Colonic mucosa (tissue), 4 donors: ENCODE measurements around the gene MAPKAPK3. TPM values are rescaled to one million over a fixed set of nuclear protein-coding genes. Genes with fewer than 3 reads are reported as not detected.
"Not testable (repeated sequence)": the region's sequence is repeated elsewhere in the genome, so short reads cannot be mapped to it uniquely, and the experiment has no call there.

Experiments used
- DNase-seq: peaks from one replicate; pipeline ENCODE4 v3.0.0-alpha.2; 2020
- H3K27ac ChIP-seq: fragments of 200-600 bp; one replicate; pipeline ENCODE4 v1.8.0; 2021
- H3K27me3 ChIP-seq: fragments of 200-600 bp; one replicate; pipeline ENCODE4 v1.8.0; 2021
- H3K36me3 ChIP-seq: fragments of 200-600 bp; one replicate; pipeline ENCODE4 v1.8.0; 2021
- H3K4me1 ChIP-seq: fragments of 200-600 bp; one replicate; pipeline ENCODE4 v1.8.0; 2021; ENCODE audit warnings: mild to moderate bottlenecking
- H3K4me3 ChIP-seq: fragments of 200-600 bp; one replicate; pipeline ENCODE4 v1.8.0; 2021
- H3K9ac ChIP-seq, 2 donors: one replicate each; pipeline ENCODE4 v1.7.0; 2013; ENCODE audit warnings: control low read depth in 2 of 2, low read depth in 2 of 2, low read length in 2 of 2
- H3K9me3 ChIP-seq: fragments of 200-600 bp; one replicate; pipeline ENCODE4 v1.8.0; 2021
- intact Hi-C: fragments of 100-400 bp; cut with DNase I; formaldehyde crosslinking; loops from one replicate; pipeline ENCODE4 v1.14.1; 2022
- total RNA-seq, 2 donors: library from RNA; stranded (reverse); fragmentation: NEBNext Ultra II Directional in 1 of 2; extraction: Animal tissue kit (Norgen Biotek cat#: 25700) in 1 of 2; gene quantifications; one replicate each; pipeline ENCODE4 v1.2.1, GENCODE V29; 2021
- TF ChIP-seq, protein P1 (sequence below): fragments of 200-600 bp; IDR thresholded peaks from one replicate; pipeline ENCODE4 v1.8.0; 2022; ENCODE audit warnings: antibody characterized with exemption, mild to moderate bottlenecking
- donor health status: healthy.
- donor health status: DM: no; HTN: no; CAD: no.
- donor health status: DM: no; HTN: no; CAD: no.

Gene MAPKAPK3
- total RNA-seq, 2 donors from 2014 or later = 27.3 to 45.1 TPM

DNA sequence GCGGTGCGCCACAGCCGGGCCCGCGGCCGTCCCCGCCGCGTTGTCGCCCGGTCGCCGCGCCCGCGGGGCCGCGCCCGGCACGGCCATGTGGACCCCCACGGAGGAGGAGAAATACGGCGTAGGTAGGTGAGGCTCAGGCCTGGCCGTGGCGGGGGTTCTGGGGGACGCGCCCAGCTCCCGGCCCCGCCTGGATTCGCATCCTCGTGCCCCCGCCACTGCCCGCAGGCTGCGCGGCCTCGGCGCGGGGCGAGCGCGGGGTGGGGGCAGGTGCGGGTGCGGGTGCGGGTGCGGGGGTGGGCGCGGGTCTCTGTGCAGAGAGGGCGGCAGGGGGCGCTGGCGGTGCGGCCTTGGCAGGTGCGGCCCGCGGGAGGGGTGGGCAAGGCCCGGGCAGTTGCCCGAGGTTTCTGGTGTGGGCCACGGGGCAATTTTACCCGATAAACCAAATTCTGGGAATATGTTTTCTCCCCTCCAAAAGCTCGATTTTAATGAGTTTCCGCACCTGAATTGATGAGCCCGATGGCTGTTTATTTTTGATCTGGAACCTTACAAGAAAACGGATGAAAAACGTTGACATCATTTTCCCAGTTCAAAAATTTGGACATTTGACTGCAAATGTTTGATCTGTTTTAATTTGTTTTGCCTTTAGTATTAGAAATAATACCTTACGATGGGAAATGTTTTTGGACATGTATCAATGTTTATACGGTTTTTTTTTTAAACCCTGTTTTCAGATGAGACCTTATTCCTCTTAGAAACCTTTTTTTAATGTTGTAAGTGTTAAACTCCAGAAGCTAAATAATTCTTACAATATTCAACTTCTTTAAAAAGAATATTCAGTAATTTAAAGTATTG is 58.5 kb downstream of the MAPKAPK3 start:
- no peak for DNase-seq
- no peaks in the 10 kb centered on the region for H3K4me1 ChIP-seq
- H3K9me3 ChIP-seq = no peaks in the 10 kb centered on the region
- TF ChIP-seq, protein P1, sequence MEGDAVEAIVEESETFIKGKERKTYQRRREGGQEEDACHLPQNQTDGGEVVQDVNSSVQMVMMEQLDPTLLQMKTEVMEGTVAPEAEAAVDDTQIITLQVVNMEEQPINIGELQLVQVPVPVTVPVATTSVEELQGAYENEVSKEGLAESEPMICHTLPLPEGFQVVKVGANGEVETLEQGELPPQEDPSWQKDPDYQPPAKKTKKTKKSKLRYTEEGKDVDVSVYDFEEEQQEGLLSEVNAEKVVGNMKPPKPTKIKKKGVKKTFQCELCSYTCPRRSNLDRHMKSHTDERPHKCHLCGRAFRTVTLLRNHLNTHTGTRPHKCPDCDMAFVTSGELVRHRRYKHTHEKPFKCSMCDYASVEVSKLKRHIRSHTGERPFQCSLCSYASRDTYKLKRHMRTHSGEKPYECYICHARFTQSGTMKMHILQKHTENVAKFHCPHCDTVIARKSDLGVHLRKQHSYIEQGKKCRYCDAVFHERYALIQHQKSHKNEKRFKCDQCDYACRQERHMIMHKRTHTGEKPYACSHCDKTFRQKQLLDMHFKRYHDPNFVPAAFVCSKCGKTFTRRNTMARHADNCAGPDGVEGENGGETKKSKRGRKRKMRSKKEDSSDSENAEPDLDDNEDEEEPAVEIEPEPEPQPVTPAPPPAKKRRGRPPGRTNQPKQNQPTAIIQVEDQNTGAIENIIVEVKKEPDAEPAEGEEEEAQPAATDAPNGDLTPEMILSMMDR = no peak
- H3K9ac ChIP-seq = no peak overlapping the region
- peaks cover 39% of the 10 kb centered on the region for H3K27me3 ChIP-seq
- H3K4me3 ChIP-seq = peak overlapping the region; percentile 23
- no peaks in the 10 kb centered on the region for H3K36me3 ChIP-seq
- no peak overlapping the region for H3K27ac ChIP-seq
- intact Hi-C loops = no loop called here

DNA sequence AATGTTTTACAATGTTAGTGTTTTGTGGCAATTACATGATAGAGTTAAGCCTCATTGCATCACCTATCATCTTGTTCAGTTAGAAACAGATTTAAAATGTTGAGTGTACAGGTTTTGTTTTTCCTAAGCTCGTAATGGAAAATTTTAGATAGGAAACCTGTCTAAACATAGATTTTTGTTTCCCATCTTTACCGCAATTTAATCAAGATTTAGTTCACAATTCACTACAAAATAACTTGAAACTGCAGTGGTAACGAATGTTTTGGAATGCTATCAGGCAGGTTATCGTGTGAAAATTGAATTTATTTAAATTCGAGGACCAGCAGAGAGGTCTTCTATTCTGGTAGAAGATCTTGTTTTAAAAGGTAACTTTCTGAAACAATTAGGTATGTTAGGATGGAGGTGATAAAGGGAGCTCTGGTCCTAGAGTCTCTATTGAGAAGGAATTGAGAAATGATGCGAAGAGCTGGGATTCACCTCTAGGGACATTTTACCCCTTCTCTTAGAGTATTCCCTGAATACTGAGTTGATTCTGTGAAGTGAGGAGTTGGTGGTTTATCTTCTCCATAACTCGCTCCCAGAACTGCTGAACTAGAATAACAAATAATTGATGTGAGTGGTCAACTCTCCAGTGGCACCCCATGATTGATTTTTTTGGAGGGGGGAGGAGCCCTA is 59.2 kb downstream of the MAPKAPK3 start:
- intact Hi-C loops = no loop called here
- peaks cover 39% of the 10 kb centered on the region for H3K27me3 ChIP-seq
- no peaks in the 10 kb centered on the region for H3K4me1 ChIP-seq
- H3K9me3 ChIP-seq = no peaks in the 10 kb centered on the region
- TF ChIP-seq, protein P1 = no peak
- DNase-seq = no peak
- H3K36me3 ChIP-seq = no peaks in the 10 kb centered on the region
- no peak overlapping the region for H3K27ac ChIP-seq
- no peak overlapping the region for H3K4me3 ChIP-seq
- no peak overlapping the region for H3K9ac ChIP-seq

GRCh38 chr3:50687127-50687751 is 70.3 kb downstream of the MAPKAPK3 start:
- no peaks in the 10 kb centered on the region for H3K36me3 ChIP-seq
- H3K27ac ChIP-seq = no peak overlapping the region
- intact Hi-C loops = no loop called here
- TF ChIP-seq, protein P1 = no peak
- DNase-seq = no peak
- no peak overlapping the region for H3K4me3 ChIP-seq
- H3K9me3 ChIP-seq = no peaks in the 10 kb centered on the region
- no peak overlapping the region for H3K9ac ChIP-seq
- H3K4me1 ChIP-seq = no peaks in the 10 kb centered on the region
- H3K27me3 ChIP-seq = no peaks in the 10 kb centered on the region

GRCh38 chr3:50687916-50688315 is 71.0 kb downstream of the MAPKAPK3 start:
- H3K36me3 ChIP-seq = no peaks in the 10 kb centered on the region
- H3K27ac ChIP-seq = no peak overlapping the region
- H3K27me3 ChIP-seq = no peaks in the 10 kb centered on the region
- no peak overlapping the region for H3K9ac ChIP-seq
- no peak overlapping the region for H3K4me3 ChIP-seq
- intact Hi-C loops = no loop called here
- no peaks in the 10 kb centered on the region for H3K9me3 ChIP-seq
- no peak for DNase-seq
- no peaks in the 10 kb centered on the region for H3K4me1 ChIP-seq
- TF ChIP-seq, protein P1 = no peak

- H3K9me3 ChIP-seq, H3K4me3 ChIP-seq, H3K27me3 ChIP-seq, intact Hi-C loops, H3K4me1 ChIP-seq, H3K9ac ChIP-seq, H3K27ac ChIP-seq, H3K36me3 ChIP-seq, DNase-seq: not testable (repeated sequence)
Observed at GRCh38 chr3:50688602-50689001, 71.7 kb downstream of the MAPKAPK3 start.
